Measurements from ENCODE around the gene ATP6V1G1.
"Not testable (repeated sequence)": the region's sequence is repeated elsewhere in the genome, so short reads cannot be mapped to it uniquely, and the experiment has no call there.

Gene ATP6V1G1

DNA sequence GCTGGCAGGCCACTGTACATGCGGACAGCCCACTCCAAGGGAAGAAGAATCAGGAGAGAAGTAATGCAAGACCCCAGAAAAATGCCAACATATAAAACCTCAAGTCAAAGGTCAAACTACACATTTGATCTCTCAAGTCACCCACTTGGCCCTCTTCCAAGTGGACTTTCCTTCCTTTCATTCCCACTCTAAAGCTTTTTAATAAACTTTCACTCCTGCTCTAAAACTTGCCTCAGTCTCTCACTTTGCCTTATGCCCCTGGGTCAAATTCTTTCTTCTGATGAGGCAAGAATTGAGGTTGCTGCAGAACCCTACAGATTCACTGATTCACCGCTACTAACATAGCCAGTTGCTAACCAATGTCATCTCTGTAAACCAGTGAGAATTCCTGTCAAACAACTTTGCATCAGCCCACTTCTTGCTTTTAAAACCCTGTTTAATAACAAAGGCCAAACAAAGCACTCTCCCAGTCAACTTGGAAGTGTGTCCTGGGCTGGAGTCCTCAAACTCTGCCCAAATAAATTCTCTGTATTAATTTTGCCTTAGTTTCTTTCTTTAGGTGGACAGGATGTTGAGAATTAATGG is 6.9 kb upstream of the ATP6V1G1 start:
- DNase-seq = no peak

- no peak for DNase-seq
These were observed 4.0 kb upstream of the ATP6V1G1 start for GRCh38 chr9:114583371-114584155.

DNA sequence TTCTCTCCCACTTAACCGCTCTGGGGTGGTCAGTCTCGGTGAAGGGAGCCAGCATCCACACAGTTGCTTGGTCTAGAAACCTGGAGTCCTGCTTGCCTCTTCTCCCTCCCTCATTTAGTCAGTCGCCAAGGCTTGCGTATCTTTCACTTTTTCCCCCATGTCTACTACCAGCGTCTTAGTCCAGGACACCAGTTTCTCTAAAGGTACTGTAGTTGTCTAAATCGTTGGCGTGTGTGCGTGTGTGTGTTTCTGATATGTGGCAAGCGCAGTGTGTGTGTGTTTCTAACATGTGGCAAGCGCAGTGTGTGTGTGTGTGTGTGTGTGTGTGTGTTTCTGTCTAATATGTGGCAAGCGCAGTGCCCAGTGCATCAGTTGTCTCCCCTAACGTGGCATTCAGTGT is 641 bp downstream of the ATP6V1G1 start:
- DNase-seq = no peak

- no peak for DNase-seq
These were observed 1.3 kb downstream of the ATP6V1G1 start for GRCh38 chr9:114588651-114589526.

GRCh38 chr9:114590328-114590727 is 2.8 kb downstream of the ATP6V1G1 start:
- DNase-seq = no peak

- DNase-seq = no peak
These were observed 3.8 kb downstream of the ATP6V1G1 start for GRCh38 chr9:114591291-114591787.

GRCh38 chr9:114591849-114592248 is 4.3 kb downstream of the ATP6V1G1 start:
- DNase-seq = no peak

- DNase-seq = peak; percentile 70
These were observed 4.8 kb downstream of the ATP6V1G1 start for GRCh38 chr9:114592356-114592755.

- no peak for DNase-seq
These were observed 6.6 kb downstream of the ATP6V1G1 start for GRCh38 chr9:114594136-114594535.

DNA sequence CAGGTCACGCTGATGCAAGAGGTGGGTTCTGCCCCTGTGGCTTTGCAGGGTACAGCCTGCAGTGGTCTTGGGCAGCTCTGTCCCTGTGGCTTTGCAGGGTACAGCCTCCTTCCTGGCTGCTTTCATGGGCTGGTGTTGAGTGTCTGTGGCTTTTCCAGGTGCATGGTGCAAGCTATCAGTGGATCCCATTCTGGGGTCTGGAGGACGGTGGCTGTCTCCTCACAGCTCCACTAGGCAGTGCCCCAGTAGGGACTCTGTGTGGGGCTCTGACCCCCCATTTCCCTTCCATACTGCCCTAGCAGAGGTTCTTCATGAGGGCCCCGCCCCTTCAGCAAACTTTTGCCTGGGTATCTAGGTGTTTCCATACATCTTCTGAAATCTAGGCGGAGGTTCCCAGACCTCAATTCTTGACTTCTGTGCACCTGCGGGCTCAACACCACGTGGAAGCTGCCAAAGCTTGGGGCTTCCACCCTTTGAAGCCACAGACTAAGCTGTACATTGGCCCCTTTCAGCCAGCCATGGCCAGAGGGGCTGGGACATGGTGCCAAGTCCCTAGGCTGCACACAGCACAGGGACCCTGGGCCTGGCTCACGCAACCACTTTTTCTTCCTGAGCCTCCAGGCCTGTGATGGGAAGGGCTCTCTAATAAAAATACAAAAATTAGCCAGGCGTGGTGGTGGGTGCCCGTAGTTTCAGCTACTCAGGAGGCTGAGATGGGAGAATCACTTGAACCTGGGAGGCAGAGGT is 13.1 kb downstream of the ATP6V1G1 start:
- DNase-seq = not testable (repeated sequence)

GRCh38 chr9:114601787-114602186 is 14.2 kb downstream of the ATP6V1G1 start:
- not testable (repeated sequence) for DNase-seq

- DNase-seq = no peak
These were observed 15.1 kb downstream of the ATP6V1G1 start for GRCh38 chr9:114602620-114603019.

- DNase-seq = no peak
These were observed 15.7 kb downstream of the ATP6V1G1 start for GRCh38 chr9:114603248-114603647.

DNA sequence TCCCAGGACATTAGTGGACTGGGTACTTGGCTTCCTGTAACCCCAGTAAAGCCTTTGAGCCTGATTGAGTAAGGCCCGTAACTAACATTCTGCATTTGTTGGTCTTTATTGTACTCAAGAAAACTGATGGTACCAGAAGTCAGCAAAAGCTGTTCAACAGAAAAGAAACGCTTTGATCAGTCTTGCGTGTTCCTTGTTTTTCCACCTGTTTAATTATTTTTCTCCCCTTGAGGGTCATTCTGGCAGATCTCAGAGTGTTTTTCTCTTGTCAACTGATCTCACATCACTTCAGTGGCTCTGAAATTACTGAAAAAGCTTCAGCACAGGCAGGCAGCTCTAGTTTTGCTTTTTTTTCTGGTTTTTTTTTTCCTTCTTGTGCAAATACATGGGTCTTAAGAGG is 17.4 kb downstream of the ATP6V1G1 start:
- DNase-seq = no peak

DNA sequence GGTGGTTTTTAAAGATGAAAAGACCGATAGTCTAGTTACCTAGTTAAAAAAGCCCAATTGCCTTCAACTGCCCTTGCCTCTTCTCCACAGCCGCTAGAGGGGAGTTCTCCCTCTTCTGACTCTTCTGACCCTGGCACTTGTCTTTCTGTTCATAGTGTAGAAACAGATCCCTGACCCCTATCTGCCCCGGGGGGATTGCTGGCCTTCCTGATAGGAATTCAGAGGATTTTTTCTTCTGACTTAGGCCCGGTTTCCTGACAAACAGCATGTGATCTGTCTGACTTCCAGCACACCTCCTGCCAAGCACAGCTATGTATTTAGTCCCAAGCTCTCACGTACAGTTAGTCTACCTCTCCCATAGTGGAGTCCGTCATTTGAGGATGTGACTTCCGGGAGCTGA is 18.5 kb downstream of the ATP6V1G1 start:
- no peak for DNase-seq

DNA sequence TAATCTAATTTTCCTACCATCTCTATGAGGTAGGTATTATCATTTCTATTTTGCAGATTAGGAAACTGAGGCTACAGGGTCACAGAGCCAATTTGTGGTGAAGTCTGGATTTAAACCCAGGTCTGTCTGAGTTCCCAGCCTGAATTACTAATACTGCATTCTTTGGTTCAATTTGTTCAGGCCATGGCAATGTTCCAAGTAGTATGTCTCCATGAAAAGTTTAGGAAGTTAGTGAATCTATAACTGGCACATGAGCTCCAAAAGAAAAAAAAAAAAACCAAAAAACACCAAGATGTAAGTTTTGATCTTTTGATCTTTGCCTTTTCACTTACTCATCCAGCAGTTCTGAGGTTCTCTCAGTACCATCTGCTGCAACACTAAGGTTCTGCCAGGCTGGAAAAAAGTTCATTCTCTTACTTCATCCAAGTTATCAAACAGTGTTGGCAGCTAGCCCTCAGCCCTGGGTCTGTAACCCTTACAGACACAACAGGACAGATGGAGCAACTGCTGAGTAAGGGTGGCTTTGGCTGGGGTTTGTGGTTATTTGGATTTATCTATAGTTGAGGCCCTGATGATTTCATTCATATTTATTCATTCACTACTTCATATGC is 19.1 kb downstream of the ATP6V1G1 start:
- DNase-seq = no peak

GRCh38 chr9:114607671-114608524 is 20.3 kb downstream of the ATP6V1G1 start:
- DNase-seq = no peak

DNA sequence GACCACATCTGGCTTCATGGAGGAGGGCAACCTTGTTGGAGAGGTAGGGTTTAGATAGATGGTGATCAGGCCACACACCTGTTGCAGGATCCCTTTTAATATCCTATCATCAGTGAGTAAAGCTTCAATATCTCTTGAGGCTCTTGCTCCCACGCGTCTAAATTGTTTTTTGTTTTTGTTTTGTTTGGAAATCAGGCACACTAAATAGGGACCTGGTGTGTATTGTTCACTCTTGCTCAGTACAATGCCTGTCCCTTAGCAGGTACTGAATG is 20.9 kb downstream of the ATP6V1G1 start:
- no peak for DNase-seq

- peak; percentile 25 for DNase-seq
These were observed 24.1 kb downstream of the ATP6V1G1 start for GRCh38 chr9:114611516-114612271.

DNA sequence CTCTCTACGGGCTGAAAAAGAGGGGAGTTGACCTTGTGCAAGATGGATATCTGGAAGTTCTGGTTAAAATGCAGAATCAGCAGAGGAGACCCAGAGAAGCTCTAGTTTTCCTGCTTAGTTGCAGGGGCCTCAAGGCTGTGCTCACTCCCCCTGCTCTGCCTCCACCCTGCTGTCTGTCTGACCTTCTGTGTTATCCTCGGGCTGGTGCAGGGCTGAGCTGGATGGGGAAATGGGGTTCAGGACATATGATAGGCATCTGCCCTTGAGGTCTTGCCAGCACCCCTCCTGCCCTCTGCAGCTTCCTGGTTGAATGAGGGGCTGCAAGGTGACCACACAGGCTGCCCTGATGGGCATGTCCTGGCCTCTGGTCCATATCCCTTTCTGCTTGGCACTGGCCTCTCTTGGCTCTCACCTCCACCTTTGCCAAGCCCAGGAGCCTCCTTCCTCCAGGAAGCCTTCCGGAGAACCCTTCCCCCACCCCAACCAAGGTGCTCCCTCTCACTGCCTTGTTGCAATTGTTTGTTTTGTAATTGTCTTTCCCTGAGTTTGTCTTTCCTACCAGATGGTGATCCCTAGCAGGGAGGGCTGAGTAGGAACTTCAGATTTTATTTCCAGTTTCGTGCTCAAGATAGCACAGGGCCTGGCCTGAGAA is 24.8 kb downstream of the ATP6V1G1 start:
- DNase-seq = no peak
